Activated naive CD4-positive, alpha-beta T cell treated with anti-CD3 and anti-CD28 coated beads, Interleukin-2, amount 10 ng/mL, durations not matched to agents 7 days and 5 days (primary cell): ENCODE measurements around the gene FAM174B.

Source experiments
- CTCF ChIA-PET: fragments of 350-600 bp; sonication (Branson Sonifier 250); formaldehyde crosslinking; loops from one replicate; lab custom pipeline; 2021; ENCODE audit warnings: antibody characterized with exemption; lab: Charles Lee
- DNase-seq: peaks from one replicate; pipeline ENCODE4 v3.0.0-alpha.2; 2020
- H3K27ac Mint-ChIP-seq: one replicate; pipeline ENCODE4 v1.8.0; 2021; ENCODE audit warnings: mild to moderate bottlenecking, moderate library complexity, mixed read lengths
- H3K27me3 Mint-ChIP-seq: one replicate; pipeline ENCODE4 v1.8.0; 2021; ENCODE audit warnings: mild to moderate bottlenecking, mixed read lengths
- H3K36me3 Mint-ChIP-seq: one replicate; pipeline ENCODE4 v1.8.0; 2021; ENCODE audit warnings: mixed read lengths
- H3K4me1 Mint-ChIP-seq: one replicate; pipeline ENCODE4 v1.8.0; 2021; ENCODE audit warnings: mixed read lengths
- H3K4me3 Mint-ChIP-seq: one replicate; pipeline ENCODE4 v1.8.0; 2021; ENCODE audit warnings: mild to moderate bottlenecking, moderate library complexity, mixed read lengths
- H3K9me3 Mint-ChIP-seq: one replicate; pipeline ENCODE4 v1.8.0; 2021; ENCODE audit warnings: mixed read lengths

The FAM174B gene

GRCh38 chr15:92627014-92627413 is 28.6 kb downstream of the FAM174B start:
- DNase-seq = no peak
- Mint-ChIP-seq H3K27me3 (no peaks in the 10 kb centered on the region), H3K4me3 (no peak overlapping the region), H3K4me1 (peaks cover 14% of the 10 kb centered on the region), H3K36me3 (no peaks in the 10 kb centered on the region), H3K9me3 (no peaks in the 10 kb centered on the region), H3K27ac (no peak overlapping the region)
- CTCF ChIA-PET = no interaction called here

- Mint-ChIP-seq H3K27me3 (no peaks in the 10 kb centered on the region), H3K4me3 (no peak overlapping the region), H3K4me1 (peaks cover 14% of the 10 kb centered on the region), H3K9me3 (no peaks in the 10 kb centered on the region), H3K36me3 (no peaks in the 10 kb centered on the region), H3K27ac (peak overlapping the region; percentile 51)
- DNase-seq = no peak
- CTCF ChIA-PET = no interaction called here
Observed at GRCh38 chr15:92625251-92625980, 30.2 kb downstream of the FAM174B start.

GRCh38 chr15:92624401-92624991 is 31.1 kb downstream of the FAM174B start:
- peaks cover 14% of the 10 kb centered on the region for H3K4me1 Mint-ChIP-seq
- CTCF ChIA-PET = no interaction called here
- no peak overlapping the region for H3K27ac Mint-ChIP-seq
- no peak overlapping the region for H3K4me3 Mint-ChIP-seq
- DNase-seq = no peak
- no peaks in the 10 kb centered on the region for H3K27me3 Mint-ChIP-seq
- H3K9me3 Mint-ChIP-seq = no peaks in the 10 kb centered on the region
- H3K36me3 Mint-ChIP-seq = no peaks in the 10 kb centered on the region

GRCh38 chr15:92623435-92623834 is 32.1 kb downstream of the FAM174B start:
- Mint-ChIP-seq H3K27ac (no peak overlapping the region), H3K9me3 (no peaks in the 10 kb centered on the region), H3K4me3 (no peak overlapping the region), H3K27me3 (no peaks in the 10 kb centered on the region), H3K36me3 (no peaks in the 10 kb centered on the region), H3K4me1 (peaks cover 14% of the 10 kb centered on the region)
- CTCF ChIA-PET = interaction anchor here (0.8 kb wide), 1 partner anchor 55 kb away, joined by 3 read pairs; no protein-coding TSS in a partner anchor
- DNase-seq = no peak

GRCh38 chr15:92621972-92622533 is 33.5 kb downstream of the FAM174B start:
- CTCF ChIA-PET = no interaction called here
- no peak overlapping the region for H3K4me3 Mint-ChIP-seq
- no peaks in the 10 kb centered on the region for H3K9me3 Mint-ChIP-seq
- no peaks in the 10 kb centered on the region for H3K36me3 Mint-ChIP-seq
- no peak overlapping the region for H3K27ac Mint-ChIP-seq
- peaks cover 14% of the 10 kb centered on the region for H3K4me1 Mint-ChIP-seq
- no peaks in the 10 kb centered on the region for H3K27me3 Mint-ChIP-seq
- DNase-seq = no peak

- Mint-ChIP-seq H3K36me3 (no peaks in the 10 kb centered on the region), H3K4me3 (no peak overlapping the region), H3K27me3 (no peaks in the 10 kb centered on the region), H3K4me1 (peaks cover 12% of the 10 kb centered on the region), H3K9me3 (no peaks in the 10 kb centered on the region), H3K27ac (no peak overlapping the region)
- DNase-seq = no peak
- CTCF ChIA-PET = interaction anchor here (0.5 kb wide), 1 partner anchor 29 kb away, joined by 3 read pairs; no protein-coding TSS in a partner anchor
Observed at GRCh38 chr15:92620991-92621390, 34.6 kb downstream of the FAM174B start.

GRCh38 chr15:92619145-92620101 is 36.2 kb downstream of the FAM174B start:
- H3K9me3 Mint-ChIP-seq = no peaks in the 10 kb centered on the region
- no peak overlapping the region for H3K27ac Mint-ChIP-seq
- no peaks in the 10 kb centered on the region for H3K4me1 Mint-ChIP-seq
- H3K36me3 Mint-ChIP-seq = no peaks in the 10 kb centered on the region
- CTCF ChIA-PET = interaction anchor here (0.6 kb wide), 1 partner anchor 528 kb away, joined by 3 read pairs; no protein-coding TSS in a partner anchor
- H3K27me3 Mint-ChIP-seq = no peaks in the 10 kb centered on the region
- DNase-seq = no peak
- H3K4me3 Mint-ChIP-seq = no peak overlapping the region

GRCh38 chr15:92617549-92618520 is 37.7 kb downstream of the FAM174B start:
- H3K4me3 Mint-ChIP-seq = no peak overlapping the region
- CTCF ChIA-PET = no interaction called here
- H3K27me3 Mint-ChIP-seq = no peaks in the 10 kb centered on the region
- H3K36me3 Mint-ChIP-seq = no peaks in the 10 kb centered on the region
- DNase-seq = no peak
- peaks cover 3% of the 10 kb centered on the region for H3K4me1 Mint-ChIP-seq
- no peaks in the 10 kb centered on the region for H3K9me3 Mint-ChIP-seq
- no peak overlapping the region for H3K27ac Mint-ChIP-seq

GRCh38 chr15:92616621-92617548 is 38.7 kb downstream of the FAM174B start:
- CTCF ChIA-PET = no interaction called here
- no peak for DNase-seq
- no peaks in the 10 kb centered on the region for H3K36me3 Mint-ChIP-seq
- no peak overlapping the region for H3K4me3 Mint-ChIP-seq
- no peaks in the 10 kb centered on the region for H3K9me3 Mint-ChIP-seq
- H3K27ac Mint-ChIP-seq = no peak overlapping the region
- H3K4me1 Mint-ChIP-seq = peaks cover 3% of the 10 kb centered on the region
- no peaks in the 10 kb centered on the region for H3K27me3 Mint-ChIP-seq

- no peaks in the 10 kb centered on the region for H3K9me3 Mint-ChIP-seq
- CTCF ChIA-PET = interaction anchor here (0.7 kb wide), 1 partner anchor 11 kb away, joined by 4 read pairs; no protein-coding TSS in a partner anchor
- H3K27me3 Mint-ChIP-seq = no peaks in the 10 kb centered on the region
- H3K36me3 Mint-ChIP-seq = no peaks in the 10 kb centered on the region
- no peak overlapping the region for H3K4me3 Mint-ChIP-seq
- peaks cover 3% of the 10 kb centered on the region for H3K4me1 Mint-ChIP-seq
- no peak overlapping the region for H3K27ac Mint-ChIP-seq
- DNase-seq = no peak
Observed at GRCh38 chr15:92614791-92615785, 40.5 kb downstream of the FAM174B start.

- DNase-seq = no peak
- no peaks in the 10 kb centered on the region for H3K27me3 Mint-ChIP-seq
- H3K36me3 Mint-ChIP-seq = no peaks in the 10 kb centered on the region
- no peaks in the 10 kb centered on the region for H3K9me3 Mint-ChIP-seq
- no peak overlapping the region for H3K27ac Mint-ChIP-seq
- no peak overlapping the region for H3K4me3 Mint-ChIP-seq
- H3K4me1 Mint-ChIP-seq = peaks cover 3% of the 10 kb centered on the region
- CTCF ChIA-PET = no interaction called here
Observed at GRCh38 chr15:92614301-92614700, 41.3 kb downstream of the FAM174B start.
